Fibroblast of gingiva (primary cell): ENCODE data around the gene NDOR1.
"Not testable (repeated sequence)": the region's sequence is repeated elsewhere in the genome, so short reads cannot be mapped to it uniquely, and the experiment has no call there.

ENCODE experiments used
- DNase-seq: peaks from one replicate; pipeline ENCODE4 v3.0.0-alpha.2; 2011; ENCODE audit warnings: low read depth

NDOR1 gene

GRCh38 chr9:137232510-137232909, 27.0 kb downstream of the NDOR1 start:
- no peak for DNase-seq

GRCh38 chr9:137233143-137233980, 27.9 kb downstream of the NDOR1 start:
- DNase-seq: no peak

- DNase-seq: no peak
Measured at GRCh38 chr9:137234055-137234697, 28.7 kb downstream of the NDOR1 start.

- DNase-seq: no peak
Measured at GRCh38 chr9:137234758-137235423, 29.4 kb downstream of the NDOR1 start.

GRCh38 chr9:137235424-137236237, 30.1 kb downstream of the NDOR1 start:
- DNase-seq: no peak

- DNase-seq: peak; percentile 39
Measured at GRCh38 chr9:137236238-137236935, 30.9 kb downstream of the NDOR1 start.

GRCh38 chr9:137236936-137237421, 31.5 kb downstream of the NDOR1 start:
- no peak for DNase-seq

GRCh38 chr9:137237759-137238726, 32.5 kb downstream of the NDOR1 start:
- DNase-seq: no peak

- not testable (repeated sequence) for DNase-seq
Measured at GRCh38 chr9:137239541-137240200, 34.2 kb downstream of the NDOR1 start.

- peak; percentile 88 for DNase-seq
Measured at GRCh38 chr9:137240318-137240840, 34.9 kb downstream of the NDOR1 start.

GRCh38 chr9:137240841-137241489, 35.5 kb downstream of the NDOR1 start, which contains the start of gene TUBB4B:
Gene TUBB4B (plus strand): TSS chr9:137241287. CDS start chr9:137241361, 74 bp downstream.
- DNase-seq: peak; percentile 100

GRCh38 chr9:137241490-137242268, 36.2 kb downstream of the NDOR1 start:
- peak; percentile 31 for DNase-seq

GRCh38 chr9:137242269-137243203, 37.0 kb downstream of the NDOR1 start:
- DNase-seq: no peak

- not testable (repeated sequence) for DNase-seq
Measured at GRCh38 chr9:137243266-137243625, 37.7 kb downstream of the NDOR1 start.

- no peak for DNase-seq
Measured at GRCh38 chr9:137243626-137244485, 38.4 kb downstream of the NDOR1 start.
